Esophagus muscularis mucosa (tissue), 4 donors: ENCODE measurements around the gene CHRND. TPM values are rescaled to one million over a fixed set of nuclear protein-coding genes. Genes with fewer than 3 reads are reported as not detected.

Experiments used
- DNase-seq: peaks from one replicate; pipeline ENCODE4 v3.0.0-alpha.2; 2017; ENCODE audit errors: extremely low spot score
- H3K27ac ChIP-seq, 4 donors: fragments of 200-600 bp; sonication (generic); replicated peaks in 1 of 4; 1 replicate in 3 of 4; 2 replicates in 1 of 4; pipeline ENCODE4 v1.5.1; 2016 to 2019; ENCODE audit warnings: mild to moderate bottlenecking in 1 of 4
- H3K27me3 ChIP-seq, 4 donors: fragments of 200-600 bp; sonication (generic); one replicate each; pipeline versions ENCODE4 v1.5.1 to v1.6.0; 2016 to 2019
- H3K36me3 ChIP-seq, 4 donors: fragments of 200-600 bp; sonication (generic); one replicate each; pipeline ENCODE4 v1.5.1; 2016 to 2019
- H3K4me1 ChIP-seq, 4 donors: fragments of 200-600 bp; sonication (generic); one replicate each; pipeline ENCODE4 v1.5.1; 2016 to 2019
- H3K4me3 ChIP-seq, 4 donors: fragments of 200-600 bp; sonication (generic); 1 replicate in 2 of 4; 2 replicates in 2 of 4; pipeline ENCODE4 v1.5.1; 2016 to 2019; ENCODE audit warnings: mild to moderate bottlenecking in 4 of 4, moderate library complexity in 1 of 4
- H3K9me3 ChIP-seq, 4 donors: fragments of 200-600 bp; sonication (generic); 1 replicate in 3 of 4; 2 replicates in 1 of 4; pipeline ENCODE4 v1.5.1; 2016 to 2019
- EP300 ChIP-seq: sonication (generic); formaldehyde crosslinking; IDR thresholded peaks from one replicate; pipeline ENCODE4 v1.6.1; 2017; ENCODE audit warnings: antibody characterized with exemption
- POLR2A ChIP-seq: fragments of 450-650 bp; IDR thresholded peaks from one replicate; pipeline ENCODE4 v1.6.1; 2017; ENCODE audit warnings: antibody characterized with exemption, moderate library complexity, mild to moderate bottlenecking, low read depth
- POLR2AphosphoS5 ChIP-seq, 2 donors: sonication (generic); formaldehyde crosslinking; IDR thresholded peaks; one replicate each; pipeline ENCODE4 v1.6.1; 2017; ENCODE audit warnings: antibody characterized with exemption in 2 of 2
- WGBS: methylation state at CpG from one replicate; pipeline ENCODE4 v1.1.5; 2018; 5-methylcytosine and 5-hydroxymethylcytosine counted together
- intact Hi-C: fragments of 100-400 bp; cut with DNase I; formaldehyde crosslinking; loops from one replicate; pipeline ENCODE4 v1.15.1; 2023
- total RNA-seq, 4 donors: library from RNA; depleted of rRNA; stranded (reverse); fragments of >200 nt; gene quantifications; one replicate each; pipeline versions ENCODE4 v1.1.0 to v1.2.1, GENCODE V29; 2016
- TF ChIP-seq, protein P1 (sequence below), 3 experiments: fragments of 200-600 bp in 2 of 3; fragments of 450-650 bp in 1 of 3; sonication (generic) in 2 of 3; IDR thresholded peaks; one replicate each; pipeline ENCODE4 v1.5.1; 2017 to 2019; ENCODE audit warnings: antibody characterized with exemption in 3 of 3, mild to moderate bottlenecking in 2 of 3, moderate library complexity in 1 of 3

The CHRND gene
- total RNA-seq, 4 donors from 2014 or later, result not detected

DNA sequence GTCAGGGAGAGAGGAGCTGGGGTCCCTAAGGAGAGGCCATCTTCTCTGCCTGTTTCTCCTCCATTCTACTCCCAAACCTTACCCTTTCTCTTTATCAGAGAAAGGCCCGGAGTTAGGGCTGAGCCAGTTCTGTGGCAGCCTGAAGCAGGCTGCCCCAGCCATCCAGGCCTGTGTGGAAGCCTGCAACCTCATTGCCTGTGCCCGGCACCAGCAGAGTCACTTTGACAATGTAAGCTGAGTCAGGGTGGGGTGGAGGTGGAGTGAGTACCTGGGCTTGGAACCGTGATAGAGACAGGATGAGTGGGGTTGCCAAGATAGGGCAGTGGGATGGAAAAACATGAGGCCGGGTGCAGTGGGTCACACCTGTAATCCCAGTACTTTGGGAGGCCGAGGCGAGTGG, 18.7 kb downstream of the CHRND start:
- peaks cover 0 to 17% (median 2%) of the 10 kb centered on the region in 4 donors for H3K27me3 ChIP-seq
- no peak overlapping the region for H3K27ac ChIP-seq
- H3K36me3 ChIP-seq, result peaks cover 0 to 9% (median 0%) of the 10 kb centered on the region in 4 donors
- intact Hi-C loops, result no loop called here
- H3K4me3 ChIP-seq, result no peak overlapping the region
- H3K4me1 ChIP-seq, result peaks cover 0 to 7% (median 5%) of the 10 kb centered on the region in 4 donors
- 98% methylated on average over 6 of the region's 6 CpGs for WGBS
- H3K9me3 ChIP-seq, result no peaks in the 10 kb centered on the region
- TF ChIP-seq POLR2A (no peak), EP300 (no peak), POLR2AphosphoS5 (IDR thresholded peaks at IDR 0.05) (no peak)
- TF ChIP-seq, protein P1, sequence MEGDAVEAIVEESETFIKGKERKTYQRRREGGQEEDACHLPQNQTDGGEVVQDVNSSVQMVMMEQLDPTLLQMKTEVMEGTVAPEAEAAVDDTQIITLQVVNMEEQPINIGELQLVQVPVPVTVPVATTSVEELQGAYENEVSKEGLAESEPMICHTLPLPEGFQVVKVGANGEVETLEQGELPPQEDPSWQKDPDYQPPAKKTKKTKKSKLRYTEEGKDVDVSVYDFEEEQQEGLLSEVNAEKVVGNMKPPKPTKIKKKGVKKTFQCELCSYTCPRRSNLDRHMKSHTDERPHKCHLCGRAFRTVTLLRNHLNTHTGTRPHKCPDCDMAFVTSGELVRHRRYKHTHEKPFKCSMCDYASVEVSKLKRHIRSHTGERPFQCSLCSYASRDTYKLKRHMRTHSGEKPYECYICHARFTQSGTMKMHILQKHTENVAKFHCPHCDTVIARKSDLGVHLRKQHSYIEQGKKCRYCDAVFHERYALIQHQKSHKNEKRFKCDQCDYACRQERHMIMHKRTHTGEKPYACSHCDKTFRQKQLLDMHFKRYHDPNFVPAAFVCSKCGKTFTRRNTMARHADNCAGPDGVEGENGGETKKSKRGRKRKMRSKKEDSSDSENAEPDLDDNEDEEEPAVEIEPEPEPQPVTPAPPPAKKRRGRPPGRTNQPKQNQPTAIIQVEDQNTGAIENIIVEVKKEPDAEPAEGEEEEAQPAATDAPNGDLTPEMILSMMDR (IDR thresholded peaks at IDR 0.05), result no peak
- DNase-seq, result no peak

DNA sequence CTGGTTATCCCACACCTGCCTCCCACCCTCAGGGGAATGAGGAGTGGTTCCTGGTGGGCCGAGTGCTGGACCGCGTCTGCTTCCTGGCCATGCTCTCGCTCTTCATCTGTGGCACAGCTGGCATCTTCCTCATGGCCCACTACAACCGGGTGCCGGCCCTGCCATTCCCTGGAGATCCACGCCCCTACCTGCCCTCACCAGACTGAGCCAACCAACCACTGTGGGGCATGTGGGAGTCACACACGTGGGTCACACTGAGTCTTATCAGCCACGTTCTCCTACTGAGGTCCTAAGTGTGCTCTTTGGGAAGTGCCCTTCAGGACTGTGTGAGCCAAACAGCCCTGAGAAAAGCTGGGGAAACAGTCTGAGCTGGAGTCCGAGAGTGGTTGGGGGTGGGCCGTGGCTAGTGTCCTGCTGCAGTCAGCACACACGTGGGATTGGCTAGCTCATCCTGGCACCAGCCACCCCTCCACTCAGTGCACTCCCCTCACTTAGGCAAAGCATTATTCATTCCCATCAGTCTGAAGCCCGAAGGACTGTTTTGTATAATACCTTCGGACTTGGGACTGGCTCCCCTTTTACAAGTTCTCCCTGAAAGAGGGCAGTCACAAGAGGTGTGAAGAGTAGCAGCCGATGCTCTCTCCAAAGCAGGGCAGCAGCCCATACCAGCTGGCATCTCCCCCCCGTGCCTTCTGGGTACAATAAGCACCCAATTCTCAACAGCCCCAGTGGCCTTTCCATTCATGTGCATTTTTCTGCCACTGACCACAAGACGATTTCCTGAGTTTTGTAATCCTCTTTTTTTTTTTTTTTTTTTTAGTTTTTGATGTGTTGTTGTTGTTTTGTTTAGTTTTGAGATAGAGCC, 19.8 kb downstream of the CHRND start:
- TF ChIP-seq POLR2A (no peak), POLR2AphosphoS5 (IDR thresholded peaks at IDR 0.05) (no peak), EP300 (no peak)
- TF ChIP-seq, protein P1 (IDR thresholded peaks at IDR 0.05), result no peak
- peaks cover 0 to 10% (median 9%) of the 10 kb centered on the region in 4 donors for H3K4me1 ChIP-seq
- no peak overlapping the region for H3K4me3 ChIP-seq
- peaks cover 0 to 7% (median 0%) of the 10 kb centered on the region in 4 donors for H3K27me3 ChIP-seq
- no peak for DNase-seq
- H3K27ac ChIP-seq, result no peak overlapping the region
- WGBS, result 88% methylated on average over 17 of the region's 17 CpGs
- no peaks in the 10 kb centered on the region for H3K9me3 ChIP-seq
- intact Hi-C loops, result no loop called here
- peaks cover 0 to 9% (median 0%) of the 10 kb centered on the region in 4 donors for H3K36me3 ChIP-seq

DNA sequence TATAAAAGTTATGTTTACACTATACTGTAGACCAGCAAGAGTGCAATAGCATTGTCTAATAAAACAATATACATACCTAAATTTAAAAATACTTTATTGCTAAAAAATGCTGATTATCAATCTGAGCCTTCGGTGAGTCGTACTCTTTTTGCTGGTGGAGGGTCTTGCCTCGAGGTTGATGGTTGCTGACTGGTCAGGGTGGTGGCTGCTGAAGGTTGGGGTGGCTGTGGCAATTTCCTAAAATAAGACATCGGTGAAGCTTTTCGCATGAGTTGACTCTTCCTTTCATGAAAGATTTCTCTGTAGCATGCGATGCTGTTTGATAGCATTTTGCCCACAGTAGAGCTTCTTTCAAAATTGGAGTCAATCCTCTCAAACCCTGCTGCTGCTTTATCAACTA, 22.0 kb downstream of the CHRND start:
- Histone ChIP-seq H3K27me3 (no peaks in the 10 kb centered on the region), H3K4me1 (peaks cover 11 to 29% (median 26%) of the 10 kb centered on the region in 4 donors), H3K36me3 (peaks cover 0 to 13% (median 3%) of the 10 kb centered on the region in 4 donors), H3K9me3 (no peaks in the 10 kb centered on the region), H3K4me3 (no peak overlapping the region), H3K27ac (no peak overlapping the region)
- DNase-seq, result no peak
- 98% methylated on average over 6 of the region's 6 CpGs for WGBS
- no peak for TF ChIP-seq EP300
- TF ChIP-seq POLR2AphosphoS5 (IDR thresholded peaks at IDR 0.05), result no peak
- TF ChIP-seq POLR2A, result no peak
- TF ChIP-seq, protein P1 (IDR thresholded peaks at IDR 0.05), result no peak
- intact Hi-C loops, result no loop called here

DNA sequence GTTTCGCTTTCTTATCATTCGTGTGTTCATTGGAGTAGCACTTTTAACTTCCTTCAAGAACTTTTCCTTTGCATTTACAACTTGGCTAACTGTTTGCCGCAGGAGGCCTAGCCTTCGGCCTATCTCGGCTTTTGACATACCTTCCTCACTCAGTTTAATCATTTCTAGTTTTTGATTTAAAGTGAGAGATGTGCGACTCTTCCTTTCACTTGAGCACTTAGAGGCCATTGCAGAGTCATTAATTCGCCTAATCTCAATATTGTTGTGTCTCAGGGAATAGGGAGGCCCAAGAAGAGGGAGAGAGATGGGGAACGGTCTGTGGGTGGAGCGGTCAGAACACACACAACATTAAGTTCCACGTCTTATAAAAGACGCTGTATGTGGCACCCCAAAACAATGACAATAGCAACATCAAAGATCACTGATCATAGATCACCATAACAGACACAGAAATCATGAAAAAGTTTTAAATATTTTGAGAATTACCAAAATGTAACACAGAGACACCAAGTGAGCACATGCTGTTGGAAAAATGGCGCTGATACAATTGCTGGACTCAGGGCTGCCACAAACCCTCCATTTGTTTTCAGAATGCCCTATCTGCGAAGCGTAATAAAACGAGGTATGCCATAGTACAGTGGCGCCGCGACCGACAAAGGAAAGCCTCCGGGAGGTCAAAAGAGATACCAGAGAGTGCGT, 23.8 kb downstream of the CHRND start:
- intact Hi-C loops, result no loop called here
- Histone ChIP-seq H3K4me3 (peak overlapping the region; percentile 85 to 97 (median 94)), H3K36me3 (peaks cover 0 to 13% (median 3%) of the 10 kb centered on the region in 4 donors), H3K27ac (peak overlapping the region; percentile 97 to 99 (median 98)), H3K4me1 (peaks cover 16 to 46% (median 41%) of the 10 kb centered on the region in 4 donors), H3K9me3 (no peaks in the 10 kb centered on the region), H3K27me3 (no peaks in the 10 kb centered on the region)
- DNase-seq, result no peak
- TF ChIP-seq EP300, result no peak
- TF ChIP-seq, protein P1 (IDR thresholded peaks at IDR 0.05), result no peak
- TF ChIP-seq POLR2A, result no peak
- TF ChIP-seq POLR2AphosphoS5 (IDR thresholded peaks at IDR 0.05), result no peak
- WGBS, result 43% methylated on average over 21 of the region's 21 CpGs
